HL-60 (cell line): ENCODE results near the gene HOXC12.

Source experiments
- CTCF ChIP-seq: IDR thresholded peaks from one replicate; pipeline ENCODE4 v1.5.1; 2011; ENCODE audit warnings: low read length, control low read depth, inconsistent platforms; ENCODE audit not compliant: insufficient read depth
- POLR2AphosphoS5 ChIP-seq: IDR thresholded peaks from 2 replicates; pipeline ENCODE4 v1.6.1; 2012; ENCODE audit warnings: low read depth

- TF ChIP-seq POLR2AphosphoS5: no peak
- TF ChIP-seq CTCF: no peak
These were observed 16.2 kb upstream of the HOXC12 start, which contains the start of gene HOXC13 for GRCh38 chr12:53938326-53939140.
